Endometrium (tissue), 2 donors: Measurements from ENCODE around the gene FAM111B.
A peak's percentile ranks its signal among the peaks of the same experiment; 100 is the strongest.

Experiments used
- FAIRE-seq: peaks from 2 replicates; lab custom pipeline; 2012; peaks lifted over from hg19 to GRCh38; lab: Jason Lieb, UNC
- donor health status: control.
- donor health status: control.

FAM111B gene

DNA sequence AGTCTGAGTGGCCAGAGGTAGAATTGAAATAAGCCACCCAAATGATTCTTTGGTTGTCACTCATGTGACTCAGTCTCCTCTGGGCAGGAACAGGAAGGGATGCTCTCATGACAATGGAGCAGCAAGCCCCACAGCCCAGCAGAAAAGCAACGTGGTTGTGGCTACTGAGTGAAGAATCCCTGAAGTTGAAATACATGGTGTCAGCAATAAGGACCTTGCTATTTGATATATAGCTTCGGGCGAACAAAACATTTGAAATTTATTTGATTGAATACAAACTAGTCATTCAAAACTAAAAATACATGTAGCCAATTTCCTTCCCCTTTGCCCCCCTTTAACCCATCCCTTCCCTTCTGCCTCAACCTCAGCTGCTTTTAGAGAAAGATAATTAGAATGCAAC, 50.4 kb downstream of the FAM111B start:
- no peak for FAIRE-seq

DNA sequence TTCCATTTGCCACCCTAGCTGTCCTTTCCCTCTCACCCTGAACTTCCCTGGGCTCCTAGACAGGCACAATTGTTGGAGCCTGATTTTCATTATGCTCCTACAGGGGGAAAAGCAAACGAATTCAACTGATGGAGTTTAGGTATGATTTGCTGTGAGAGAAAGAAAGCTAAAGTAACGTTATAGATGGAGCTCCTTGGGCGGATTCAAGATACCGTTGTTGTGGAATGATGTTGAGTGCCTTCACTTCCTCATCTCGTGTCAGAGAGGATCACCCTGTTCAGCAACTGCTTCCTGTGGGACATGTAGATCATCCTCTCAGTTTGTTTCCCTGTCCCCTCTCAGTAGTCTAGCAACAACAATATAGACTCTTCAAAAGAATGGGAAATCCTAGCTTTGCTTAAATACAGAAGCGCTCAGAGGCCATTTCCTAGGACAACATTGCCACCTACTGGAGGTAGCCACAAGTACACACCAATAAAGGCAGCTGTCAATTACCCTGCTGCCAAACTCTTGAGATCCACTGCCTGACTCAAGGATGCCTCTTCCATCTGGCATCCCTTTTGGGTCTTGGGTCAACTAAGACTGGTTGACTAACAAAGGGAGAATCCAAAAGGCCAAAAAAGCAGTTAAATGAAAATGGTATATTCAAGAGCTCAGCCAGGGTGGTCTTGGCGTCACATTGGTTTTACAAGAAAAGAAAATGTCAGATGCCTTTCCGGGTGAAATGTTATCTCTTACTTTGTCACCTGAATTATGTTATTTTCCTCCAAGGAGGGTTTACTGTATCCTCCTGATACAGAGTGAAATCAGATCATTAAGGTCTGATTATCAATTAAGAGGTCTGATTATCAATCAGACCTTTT, 51.4 kb downstream of the FAM111B start:
- FAIRE-seq, result peak; percentile 45

DNA sequence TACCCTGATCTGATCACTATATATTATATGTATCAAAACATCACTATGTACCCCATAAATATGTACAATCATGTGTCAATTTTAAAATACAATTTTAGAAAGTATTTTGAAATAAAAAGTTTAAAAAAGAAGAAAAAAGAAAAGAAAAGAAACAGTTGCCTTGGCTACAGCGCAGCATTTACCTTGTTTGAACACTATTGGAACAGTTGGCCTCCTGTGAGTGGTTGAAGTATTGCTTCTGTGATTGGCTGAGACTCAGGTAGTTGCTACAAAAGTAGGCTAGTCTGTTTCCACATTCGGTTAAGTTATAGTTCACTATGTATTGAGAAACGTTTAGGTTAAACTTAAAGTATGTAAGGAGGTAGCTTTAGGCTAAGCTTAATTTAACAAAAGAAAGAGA, 57.0 kb downstream of the FAM111B start:
- no peak for FAIRE-seq

DNA sequence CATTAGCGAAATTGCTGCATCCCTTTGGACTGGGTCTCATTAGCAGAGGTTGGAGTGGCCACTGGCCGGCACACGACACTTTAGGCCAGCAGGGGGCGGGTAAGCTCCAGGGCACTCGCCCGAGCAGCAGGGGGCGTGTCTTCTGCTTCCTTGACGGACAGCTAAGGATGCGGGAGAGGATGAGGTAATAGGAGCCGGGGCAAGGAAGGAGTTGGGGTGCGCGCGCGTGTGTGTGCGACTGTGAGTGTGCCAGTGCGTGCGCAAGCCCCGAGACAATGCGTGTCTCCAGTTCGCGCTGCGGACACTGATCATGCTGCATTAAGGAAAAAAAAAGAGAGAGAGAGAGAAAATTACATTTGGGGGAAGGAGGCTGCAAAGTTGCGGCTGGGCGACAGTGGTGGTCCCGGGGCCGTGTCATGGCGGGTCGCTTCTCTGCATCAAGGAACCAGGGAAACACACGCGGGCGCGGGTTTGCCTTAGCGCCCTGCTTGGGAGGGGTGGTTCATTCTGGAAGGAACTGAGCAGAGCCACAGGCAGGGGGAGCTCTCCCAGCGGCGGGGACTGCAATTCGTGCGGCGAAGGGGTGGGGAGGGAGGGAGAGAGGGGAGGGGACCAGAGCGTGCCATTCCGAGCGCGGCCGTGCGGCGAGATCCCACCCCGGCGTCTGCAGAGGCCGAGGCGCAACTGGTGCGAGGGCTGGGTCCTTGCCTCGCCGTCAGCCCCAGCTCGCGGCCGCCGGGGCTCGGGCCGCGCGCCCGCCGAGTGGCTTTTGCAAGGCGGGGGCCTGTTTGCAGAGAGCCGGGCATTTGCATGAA, 64.7 kb downstream of the FAM111B start, which contains the start of gene DTX4:
TSS of gene DTX4 (plus strand) at position 625 of the 815 bp plus-strand sequence. CDS start 464 bp downstream, outside the sequence.
- FAIRE-seq, result peak; percentile 15

DNA sequence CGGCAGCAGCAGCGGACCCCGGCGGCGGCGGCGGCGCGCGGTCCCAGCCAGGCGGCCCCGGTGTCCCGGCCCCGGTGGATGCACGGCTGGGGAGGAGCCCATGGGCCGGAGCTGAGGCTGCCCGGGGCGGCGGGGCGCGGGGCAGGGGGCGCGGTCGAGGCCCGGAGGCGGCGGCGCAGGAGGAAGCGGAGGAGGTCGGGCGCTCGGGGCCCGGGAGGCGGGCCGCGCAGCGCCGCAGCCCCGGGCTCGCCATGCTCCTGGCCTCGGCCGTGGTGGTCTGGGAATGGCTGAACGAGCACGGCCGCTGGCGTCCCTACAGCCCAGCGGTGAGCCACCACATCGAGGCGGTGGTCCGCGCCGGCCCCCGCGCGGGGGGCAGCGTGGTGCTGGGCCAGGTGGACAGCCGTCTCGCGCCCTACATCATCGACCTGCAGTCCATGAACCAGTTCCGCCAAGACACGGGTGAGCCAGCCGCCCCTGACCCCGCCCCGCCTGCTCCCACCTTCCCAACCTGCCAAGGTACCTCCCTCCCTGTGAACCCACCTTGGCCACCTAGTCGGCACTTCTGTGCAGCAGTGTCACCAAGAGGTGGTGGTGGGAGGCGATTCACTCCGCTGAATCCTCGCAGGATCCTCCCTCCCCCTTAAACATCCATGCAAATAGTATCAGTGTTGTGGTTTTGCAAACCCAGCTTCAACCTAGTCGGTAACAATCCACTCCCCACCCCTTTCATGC, 65.5 kb downstream of the FAM111B start:
- no peak for FAIRE-seq

DNA sequence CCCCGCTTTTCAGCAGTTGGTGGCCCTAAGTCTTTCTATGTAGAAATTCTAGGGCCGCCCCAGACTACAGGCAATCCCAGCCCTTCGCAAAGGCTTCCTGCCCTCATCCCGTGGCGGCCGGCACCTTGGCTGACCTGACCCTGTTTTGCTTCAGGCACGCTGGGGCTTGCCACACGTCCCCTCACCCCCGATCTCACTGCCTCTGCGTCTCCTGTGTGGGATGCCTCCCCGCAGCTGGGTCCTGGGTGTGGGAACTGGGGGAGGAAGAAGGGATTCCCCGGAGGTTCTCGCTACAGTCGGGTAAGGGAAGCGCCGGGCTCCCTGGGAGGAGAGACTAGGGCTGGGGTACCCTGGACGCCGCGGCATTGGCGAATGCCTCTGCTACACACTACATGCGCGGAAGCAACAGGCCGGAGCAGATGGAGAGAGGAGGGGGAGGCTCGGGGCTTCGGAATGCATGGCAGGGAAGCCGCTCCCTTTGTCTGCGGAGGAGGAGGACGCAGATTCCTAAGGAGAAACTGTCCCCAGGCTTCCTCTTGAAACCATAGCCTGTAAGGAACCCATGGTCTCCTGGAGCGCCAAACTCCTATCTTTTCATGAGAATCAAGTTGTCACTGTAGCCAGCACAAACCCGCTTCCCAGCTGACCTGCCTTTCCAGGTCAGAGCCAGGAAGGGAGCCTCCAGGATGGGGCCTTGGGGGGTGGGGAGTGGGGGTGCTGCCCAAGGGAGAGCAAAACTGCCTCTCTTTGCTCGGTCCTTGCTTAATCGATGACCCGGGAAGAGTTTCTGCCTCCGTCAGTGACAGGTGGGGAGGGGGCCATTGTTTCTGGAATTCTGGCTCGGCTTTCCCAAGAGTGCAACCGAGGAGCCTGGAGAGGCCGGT, 66.3 kb downstream of the FAM111B start:
- no peak for FAIRE-seq

DNA sequence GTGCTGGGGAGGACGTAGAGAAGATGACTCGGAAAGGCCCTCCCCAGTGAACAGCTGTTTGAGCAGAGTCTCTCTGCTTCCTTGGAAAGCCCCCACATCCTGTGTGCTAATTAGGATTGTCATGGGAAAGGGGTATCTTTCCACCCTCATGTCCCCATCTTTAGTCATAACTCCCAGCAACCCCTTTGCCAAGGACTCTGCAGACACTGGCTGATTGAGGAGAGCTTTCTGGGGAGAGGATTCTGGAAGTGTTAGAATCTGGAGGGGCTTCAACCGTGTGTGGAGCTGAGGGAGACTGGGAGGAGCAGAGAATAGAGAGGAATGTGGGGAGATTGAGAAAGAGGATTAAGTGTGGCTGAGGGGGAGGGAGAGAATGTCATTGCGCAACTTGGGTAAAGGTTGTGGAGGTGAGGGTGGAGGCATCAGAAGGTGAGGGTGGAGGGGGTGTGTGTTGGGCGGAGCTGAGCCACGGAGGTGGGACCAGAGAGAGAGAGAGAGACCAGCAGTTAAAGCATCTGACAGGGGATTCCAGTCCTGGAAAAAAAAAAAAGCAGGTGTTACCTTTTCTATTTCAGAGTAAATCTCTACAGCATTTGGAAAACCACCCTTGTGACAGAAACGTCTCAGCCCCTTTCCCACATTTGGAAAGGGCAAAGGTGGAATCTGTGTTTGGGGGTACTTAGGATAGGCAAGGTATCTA, 67.1 kb downstream of the FAM111B start:
- no peak for FAIRE-seq

DNA sequence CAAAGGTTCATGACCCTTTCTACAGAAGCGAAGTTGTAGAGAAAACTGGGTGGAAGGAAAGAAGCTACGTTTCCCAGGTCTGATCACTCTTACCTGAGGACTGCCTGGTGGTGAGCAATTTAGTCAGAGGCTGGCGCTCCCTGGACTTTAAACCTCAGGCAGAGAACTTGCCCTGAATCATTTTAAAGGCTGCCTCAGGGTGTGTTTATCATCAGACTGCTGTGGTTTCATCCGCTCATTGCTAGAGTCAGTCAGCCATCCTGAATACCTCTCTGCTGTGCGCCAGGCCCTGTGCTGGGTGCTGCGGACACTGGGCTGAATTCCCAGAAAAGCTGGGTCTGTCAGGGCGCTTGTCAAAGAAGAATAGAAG, 67.6 kb downstream of the FAM111B start:
- no peak for FAIRE-seq

DNA sequence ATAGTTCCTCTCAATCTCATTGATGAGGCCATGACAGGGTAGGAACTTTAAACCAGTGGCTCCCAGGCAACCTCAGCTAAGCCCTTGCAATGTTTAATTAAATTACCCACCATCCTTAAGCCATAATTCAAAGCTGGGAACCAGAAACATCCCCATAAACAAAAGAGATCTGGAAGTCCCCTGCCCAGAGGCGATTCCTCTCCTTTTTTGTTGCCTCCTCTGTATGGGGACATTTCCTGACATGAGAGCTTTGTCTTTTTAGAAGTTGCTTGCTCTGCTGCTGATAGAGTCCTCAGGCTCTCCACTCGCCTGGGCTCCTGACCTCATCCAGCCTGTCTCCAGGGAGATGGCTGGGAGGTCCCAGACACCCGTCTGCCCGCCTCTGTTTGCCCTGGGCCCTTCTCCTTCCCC, 68.1 kb downstream of the FAM111B start:
- no peak for FAIRE-seq

DNA sequence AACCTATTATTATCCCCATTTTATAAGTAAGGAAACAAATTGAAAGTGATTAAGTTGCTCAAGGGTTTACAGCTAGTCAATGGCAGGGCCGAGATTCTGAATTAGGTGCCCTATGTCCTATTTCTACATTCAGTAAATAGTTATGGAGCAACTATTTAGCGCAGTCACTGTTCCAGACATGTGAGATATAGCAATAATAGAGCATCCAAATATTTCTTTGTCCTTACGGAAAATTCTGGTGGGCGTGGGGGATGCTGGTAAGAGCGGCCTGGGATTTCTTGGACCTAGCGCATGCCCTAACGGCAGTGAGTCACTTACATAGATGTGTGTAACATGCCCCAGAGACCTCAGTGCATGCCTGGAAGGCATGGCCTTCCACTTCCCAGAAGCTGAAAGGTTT, 69.3 kb downstream of the FAM111B start:
- FAIRE-seq, result no peak
